HepG2 (cell line): ENCODE data around the gene GPR162. TPM values are rescaled to one million over a fixed set of nuclear protein-coding genes. Genes with fewer than 3 reads are reported as not detected.
A peak's percentile ranks its signal among the peaks of the same experiment; 100 is the strongest.

Source experiments
- DZIP1 ChIP-seq: sonication (generic); formaldehyde crosslinking; IDR thresholded peaks from 2 replicates; pipeline ENCODE4 v1.5.0; 2020; ENCODE audit warnings: mild to moderate bottlenecking, missing genetic modification reagents
- EED ChIP-seq: sonication (generic); formaldehyde crosslinking; IDR thresholded peaks from 2 replicates; pipeline ENCODE4 v1.5.0; 2020; ENCODE audit warnings: mild to moderate bottlenecking, missing genetic modification reagents
- GATAD2A ChIP-seq: IDR thresholded peaks from 2 replicates; pipeline ENCODE4 v1.6.1; 2016
- HOXA3 ChIP-seq: sonication (generic); formaldehyde crosslinking; IDR thresholded peaks from 2 replicates; pipeline ENCODE4 v1.5.0; 2020; ENCODE audit warnings: missing genetic modification reagents
- HOXA5 ChIP-seq: sonication (generic); formaldehyde crosslinking; IDR thresholded peaks from 2 replicates; pipeline ENCODE4 v1.4.0; 2020; ENCODE audit warnings: missing genetic modification reagents
- KAT8 ChIP-seq: IDR thresholded peaks from 2 replicates; pipeline ENCODE4 v1.6.1; 2016; ENCODE audit warnings: missing genetic modification reagents, missing compliant biosample characterization
- MBNL3 ChIP-seq: fragments of 250-450 bp; sonication (Bioruptor Pico); conservative IDR thresholded peaks from 2 replicates; pipeline ENCODE4 v1.8.0; 2022; ENCODE audit warnings: mild to moderate bottlenecking, inconsistent platforms
- MXD3 ChIP-seq: IDR thresholded peaks from 2 replicates; pipeline ENCODE4 v1.6.1; 2016; ENCODE audit warnings: mild to moderate bottlenecking, missing biosample characterization, missing genetic modification reagents
- NFE2 ChIP-seq: sonication (generic); formaldehyde crosslinking; IDR thresholded peaks from 2 replicates; pipeline ENCODE4 v1.4.0; 2020; ENCODE audit warnings: missing genetic modification reagents
- NFYC ChIP-seq: IDR thresholded peaks from 2 replicates; pipeline ENCODE4 v1.6.1; 2016; ENCODE audit warnings: missing genetic modification reagents, missing compliant biosample characterization
- PPARG ChIP-seq: conservative IDR thresholded peaks from 2 replicates; pipeline ENCODE4 v1.6.1; 2016; ENCODE audit warnings: missing biosample characterization, missing genetic modification reagents
- SRSF4 ChIP-seq: fragments of 200-400 bp; formaldehyde crosslinking; IDR thresholded peaks from one replicate; pipeline ENCODE4 v1.6.1; 2018; ENCODE audit warnings: mild to moderate bottlenecking, low read depth, low read length, moderate library complexity; ENCODE audit not compliant: poor library complexity, severe bottlenecking
- SSRP1 ChIP-seq: IDR thresholded peaks from 2 replicates; pipeline ENCODE4 v1.6.1; 2016; ENCODE audit warnings: control low read depth
- TEF ChIP-seq: sonication (generic); formaldehyde crosslinking; IDR thresholded peaks from 2 replicates; pipeline ENCODE4 v1.5.0; 2020; ENCODE audit warnings: missing genetic modification reagents
- XRCC5 ChIP-seq: fragments of 200-400 bp; formaldehyde crosslinking; optimal IDR thresholded peaks from 2 replicates; pipeline ENCODE3; 2017; ENCODE audit warnings: mild to moderate bottlenecking, low read length
- ZFP41 ChIP-seq: sonication (generic); formaldehyde crosslinking; IDR thresholded peaks from 2 replicates; pipeline ENCODE4 v1.4.0; 2020; ENCODE audit warnings: mild to moderate bottlenecking, missing genetic modification reagents, borderline replicate concordance
- ZFX ChIP-seq: sonication (generic); formaldehyde crosslinking; IDR thresholded peaks from 2 replicates; pipeline ENCODE4 v1.4.0; 2020; ENCODE audit warnings: mild to moderate bottlenecking, low read depth, missing genetic modification reagents, moderate library complexity
- ZNF160 ChIP-seq: sonication (generic); formaldehyde crosslinking; IDR thresholded peaks from 2 replicates; pipeline ENCODE4 v1.8.0; 2022; ENCODE audit warnings: mild to moderate bottlenecking, inconsistent platforms, missing genetic modification reagents
- ZNF607 ChIP-seq: sonication (generic); formaldehyde crosslinking; IDR thresholded peaks from 2 replicates; pipeline ENCODE4 v1.5.1; 2020; ENCODE audit warnings: missing genetic modification reagents, mild to moderate bottlenecking, borderline replicate concordance
- ZNF687 ChIP-seq: sonication (generic); formaldehyde crosslinking; IDR thresholded peaks from 2 replicates; pipeline ENCODE4 v1.5.1; 2020; ENCODE audit warnings: mild to moderate bottlenecking, missing genetic modification reagents, moderate library complexity
- ZNF691 ChIP-seq: sonication (generic); formaldehyde crosslinking; IDR thresholded peaks from 2 replicates; pipeline ENCODE4 v1.4.0; 2020; ENCODE audit warnings: missing genetic modification reagents, low read depth, mild to moderate bottlenecking, borderline replicate concordance
- ZNF749 ChIP-seq: sonication (generic); formaldehyde crosslinking; IDR thresholded peaks from 2 replicates; pipeline ENCODE4 v1.8.0; 2022; ENCODE audit warnings: mild to moderate bottlenecking, missing genetic modification reagents, moderate library complexity, borderline replicate concordance
- polyA plus RNA-seq, 8 experiments: library from polyadenylated mRNA; depleted of rRNA in 3 of 8; stranded (reverse) in 7 of 8; unstranded in 1 of 8; fragments of >200 nt; fragmentation: Illumina TruSeq in 4 of 8; extraction: Trizol in 4 of 8; gene quantifications; 2 replicates each; pipeline versions ENCODE4 v1.2.1 to v1.2.3, GENCODE V29; 2011 to 2016; ENCODE audit warnings: low read depth in 4 of 8, missing spikeins in 1 of 8, mixed read lengths in 1 of 8; ENCODE audit not compliant: insufficient read depth in 1 of 8
- total RNA-seq, 5 experiments: library from RNA; depleted of rRNA; stranded (reverse); fragments of >200 nt; fragmentation: Illumina TruSeq; extraction: Trizol; gene quantifications; 2 replicates each; pipeline ENCODE4 v1.2.3, GENCODE V29; 2016; ENCODE audit warnings: low read depth in 1 of 5

Gene GPR162
- total and polyA plus RNA-seq, 2 of the 13 experiments (the other 11 are each of a cell fraction or from before 2014, with no cell fraction given) = 0.08 TPM; not detected in 1

- TF ChIP-seq HOXA5 (CRISPR knock-in tag) (no peak), HOXA3 (CRISPR knock-in tag) (peak; percentile 63), SRSF4 (no peak), EED (CRISPR knock-in tag) (no peak), KAT8 (CRISPR knock-in tag) (peak; percentile 74), ZNF160 (CRISPR knock-in tag) (peak; percentile 27; the same call in 1 of the 2 replicates), DZIP1 (no peak), PPARG (CRISPR knock-in tag) (peak; percentile 78), XRCC5 (no peak), ZNF607 (CRISPR knock-in tag) (peak; percentile 56; the same call in 1 of the 2 replicates), NFYC (CRISPR knock-in tag) (no peak), NFE2 (CRISPR knock-in tag) (no peak), ZNF749 (no peak), SSRP1 (CRISPR knock-in tag) (no peak), MBNL3 (CRISPR knock-in tag) (no peak), ZNF691 (CRISPR knock-in tag) (0 out of 2 replicates have a peak, but pooled peaks have one; percentile 27), GATAD2A (CRISPR knock-in tag) (peak; percentile 81), ZFP41 (no peak), MXD3 (CRISPR knock-in tag) (no peak), TEF (no peak), ZFX (CRISPR knock-in tag) (peak; percentile 61; the same call in 1 of the 2 replicates), ZNF687 (CRISPR knock-in tag) (peak; percentile 98)
These were observed 29.0 kb upstream of the GPR162 start (continued) for GRCh38 chr12:6792522-6793201.
